HG02840 (cell line): ENCODE data around the gene TEP1.
"Not testable (repeated sequence)": the region's sequence is repeated elsewhere in the genome, so short reads cannot be mapped to it uniquely, and the experiment has no call there.

Experiments used
- ATAC-seq: cut with Tn5 transposase; IDR thresholded peaks from one replicate; pipeline ENCODE4 v1.9.1; 2021; ENCODE audit warnings: mild to moderate bottlenecking, moderate library complexity, moderate number of reproducible peaks; ENCODE audit not compliant: unreplicated experiment, low FRiP score

Gene TEP1

GRCh38 chr14:20397511-20397910, 15.8 kb downstream of the TEP1 start:
- ATAC-seq = no peak

- no peak for ATAC-seq
Observed at GRCh38 chr14:20391505-20391904, 21.8 kb downstream of the TEP1 start.

GRCh38 chr14:20388159-20388558, 25.1 kb downstream of the TEP1 start:
- no peak for ATAC-seq

GRCh38 chr14:20387576-20387975, 25.7 kb downstream of the TEP1 start:
- no peak for ATAC-seq

DNA sequence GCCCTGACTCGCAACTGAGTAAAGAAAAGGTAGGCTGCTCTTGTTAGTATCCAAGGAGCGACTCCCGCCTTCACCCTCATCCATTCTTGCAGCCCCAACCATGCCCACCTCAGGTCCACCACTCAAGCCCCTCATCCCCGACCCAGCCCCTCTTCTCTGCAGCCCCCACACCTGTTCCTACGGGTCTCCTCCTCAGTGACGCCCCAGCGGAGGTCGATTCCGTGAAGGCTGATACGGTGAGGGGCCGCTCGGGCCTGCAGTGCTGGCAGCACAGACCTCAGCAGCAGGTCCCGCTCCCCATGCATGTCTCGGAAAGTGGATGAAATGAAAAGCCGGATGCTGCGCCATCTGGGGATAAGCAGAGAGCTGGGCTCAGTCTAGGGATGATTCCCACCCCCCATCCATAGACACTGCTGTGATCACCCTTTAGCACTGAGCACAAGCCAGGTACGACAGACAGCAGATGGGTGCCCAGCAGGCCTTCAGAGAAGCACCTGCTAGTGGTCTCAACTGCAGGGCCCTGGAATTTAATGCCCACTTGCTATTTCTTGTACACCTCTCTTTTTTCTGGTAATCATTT, 26.9 kb downstream of the TEP1 start:
- ATAC-seq = no peak

DNA sequence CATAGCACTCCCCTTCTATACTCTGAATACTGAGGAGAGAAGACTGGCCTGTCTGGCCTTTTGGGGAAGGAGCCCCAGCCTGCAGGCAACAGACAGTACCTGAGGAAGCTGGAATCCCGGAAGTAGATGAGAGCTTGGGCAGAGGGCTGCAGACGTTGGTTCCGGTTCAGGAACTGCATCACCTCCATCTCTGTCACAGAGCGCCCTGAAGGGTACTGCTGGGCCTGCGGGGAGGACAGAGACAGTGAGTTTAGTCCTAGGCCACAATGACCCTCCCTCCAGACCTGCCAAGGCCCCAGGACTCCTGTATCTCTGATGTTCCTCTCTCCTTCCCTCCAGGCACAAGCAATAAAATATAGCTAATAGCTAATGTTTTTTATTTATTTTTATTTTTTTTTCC, 28.4 kb downstream of the TEP1 start:
- no peak for ATAC-seq

- ATAC-seq = no peak
Observed at GRCh38 chr14:20384321-20384720, 29.0 kb downstream of the TEP1 start.

- no peak for ATAC-seq
Observed at GRCh38 chr14:20383636-20384035, 29.7 kb downstream of the TEP1 start.

DNA sequence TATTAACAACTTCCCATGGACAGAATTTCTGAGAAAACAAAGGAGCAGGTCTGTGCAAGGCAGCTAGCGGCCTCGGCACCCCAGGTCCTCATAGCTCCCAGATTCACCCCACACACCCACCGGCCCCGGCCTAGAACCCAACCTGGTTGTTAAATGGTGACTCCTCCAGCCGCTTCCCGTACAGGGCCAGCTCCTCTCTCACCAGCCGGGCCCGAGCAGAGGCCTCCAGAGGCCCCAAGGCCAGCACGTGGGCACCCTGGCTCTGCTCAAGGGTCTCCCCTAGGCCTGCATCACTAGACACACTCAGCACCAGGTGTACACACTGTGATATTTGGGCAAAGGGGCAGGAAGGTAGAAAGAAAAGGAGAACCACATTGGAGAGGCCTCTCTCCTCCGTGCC, 30.3 kb downstream of the TEP1 start:
- no peak for ATAC-seq

DNA sequence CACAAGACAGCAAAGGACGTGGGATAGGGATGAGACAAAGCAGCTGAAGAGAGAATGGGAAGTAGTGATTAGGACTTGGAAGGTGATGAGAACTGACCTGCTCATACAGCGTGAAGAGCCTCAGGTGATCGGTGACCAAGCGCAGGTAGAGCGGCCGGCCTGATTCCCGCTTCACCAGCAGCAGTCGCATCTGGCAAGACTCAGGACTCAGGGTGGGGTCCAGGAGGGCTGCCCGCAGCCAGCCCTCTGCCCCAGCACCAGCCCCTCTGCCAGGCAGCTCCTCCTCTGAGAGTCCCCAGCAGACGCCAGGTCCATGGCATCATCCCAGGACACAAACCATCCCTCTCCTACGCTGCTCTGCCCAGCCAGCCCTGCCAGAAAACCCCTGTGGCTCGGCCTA, 30.8 kb downstream of the TEP1 start:
- ATAC-seq = no peak

- no peak for ATAC-seq
Observed at GRCh38 chr14:20381341-20381740, 32.0 kb downstream of the TEP1 start.

- no peak for ATAC-seq
Observed at GRCh38 chr14:20380681-20381080, 32.6 kb downstream of the TEP1 start.

DNA sequence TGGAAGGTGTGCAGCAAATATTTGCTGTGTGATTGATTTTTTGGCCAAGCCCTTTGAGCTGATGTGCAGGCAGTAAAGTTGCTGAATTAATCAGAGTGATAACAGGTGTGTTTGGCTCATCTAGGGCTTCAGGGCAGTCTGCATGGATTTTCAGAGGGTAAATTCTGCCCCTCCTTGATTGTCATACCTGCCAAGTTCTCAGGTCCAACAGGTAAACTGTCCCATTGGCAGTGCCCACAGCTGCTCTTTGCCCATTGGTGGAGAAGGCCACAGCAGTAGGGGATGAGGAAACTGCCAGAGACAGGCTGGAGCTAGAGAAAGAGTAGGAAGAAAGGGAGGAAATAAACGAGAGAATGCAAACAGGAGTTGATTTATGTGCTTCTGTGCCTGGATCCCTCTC, 33.6 kb downstream of the TEP1 start:
- ATAC-seq = no peak

- ATAC-seq = no peak
Observed at GRCh38 chr14:20377171-20377570, 36.1 kb downstream of the TEP1 start.

GRCh38 chr14:20376071-20376588, 37.2 kb downstream of the TEP1 start:
- ATAC-seq = no peak

DNA sequence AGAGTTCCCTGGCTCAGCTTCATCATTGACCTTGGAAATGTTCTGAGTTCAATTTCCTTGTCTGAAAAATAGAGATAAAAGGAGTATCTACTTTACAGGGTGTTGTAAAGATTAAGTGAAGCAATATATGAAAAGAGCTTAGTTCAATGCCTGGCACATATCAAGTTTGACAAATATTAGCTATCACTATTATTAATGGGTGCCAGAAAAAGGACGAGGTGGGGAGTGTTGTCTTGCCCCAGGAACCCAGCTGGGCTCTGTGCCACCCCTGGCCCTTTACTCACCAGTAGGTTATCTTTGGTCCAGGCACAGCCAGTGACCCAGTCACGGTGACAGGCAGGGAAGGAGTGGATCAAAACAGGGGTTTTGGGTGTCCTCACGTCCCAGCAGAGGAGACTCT, 37.8 kb downstream of the TEP1 start:
- no peak for ATAC-seq

DNA sequence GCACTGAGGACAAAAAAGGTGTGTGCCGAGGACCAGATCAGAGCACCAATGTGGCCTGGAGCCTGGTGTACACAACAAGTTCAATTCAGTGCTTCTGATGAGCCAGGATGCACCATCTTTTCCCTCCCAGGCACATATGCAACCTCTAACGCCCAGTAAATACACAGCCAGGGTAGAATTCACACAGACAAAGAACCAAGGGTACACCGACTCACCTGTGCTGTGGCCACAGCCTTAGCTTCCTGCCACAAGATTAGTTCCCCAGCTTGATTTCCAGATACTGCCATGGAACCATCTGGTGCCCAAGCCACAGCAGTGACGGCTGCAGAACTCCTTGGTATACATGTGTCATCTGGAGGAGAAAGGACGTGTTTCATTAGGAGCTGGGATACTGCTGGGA, 40.5 kb downstream of the TEP1 start:
- no peak for ATAC-seq

DNA sequence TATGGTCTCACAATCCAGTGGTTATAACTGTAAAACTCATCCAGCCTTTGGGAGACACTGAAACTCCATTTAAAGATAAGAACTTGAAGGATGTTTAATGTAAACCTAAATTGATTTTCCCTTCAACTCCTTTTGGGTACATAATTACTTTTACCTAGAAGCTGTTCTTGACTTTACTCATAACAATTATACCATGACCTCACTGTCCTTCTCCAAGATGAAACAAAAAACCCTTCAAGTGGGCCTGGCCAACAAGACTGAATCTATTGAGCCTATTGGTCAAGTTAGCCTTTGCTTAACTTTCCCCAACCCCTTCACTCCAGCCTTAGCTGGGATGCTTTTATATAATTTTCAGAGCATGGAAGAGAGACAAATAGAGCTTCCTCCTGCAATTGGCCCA, 47.4 kb downstream of the TEP1 start:
- ATAC-seq = no peak

DNA sequence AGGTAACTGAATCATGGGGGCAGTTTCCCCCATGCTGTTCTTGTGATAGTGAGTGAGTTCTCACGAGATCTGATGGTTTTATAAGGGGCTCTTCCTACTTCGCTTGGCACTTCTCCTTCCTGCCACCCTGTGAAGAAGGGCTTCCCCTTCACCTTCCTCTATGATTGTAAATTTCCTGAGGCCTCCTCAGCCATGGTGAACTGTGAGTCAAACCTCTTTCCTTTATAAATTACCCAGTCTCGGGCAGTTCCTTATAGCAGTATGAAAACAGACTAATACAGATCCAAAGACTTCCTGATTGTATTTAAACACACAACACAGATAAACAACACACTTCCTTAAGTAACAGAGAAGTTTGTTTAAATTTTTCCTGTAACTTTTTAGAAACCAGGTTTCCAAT, 54.8 kb downstream of the TEP1 start:
- not testable (repeated sequence) for ATAC-seq

DNA sequence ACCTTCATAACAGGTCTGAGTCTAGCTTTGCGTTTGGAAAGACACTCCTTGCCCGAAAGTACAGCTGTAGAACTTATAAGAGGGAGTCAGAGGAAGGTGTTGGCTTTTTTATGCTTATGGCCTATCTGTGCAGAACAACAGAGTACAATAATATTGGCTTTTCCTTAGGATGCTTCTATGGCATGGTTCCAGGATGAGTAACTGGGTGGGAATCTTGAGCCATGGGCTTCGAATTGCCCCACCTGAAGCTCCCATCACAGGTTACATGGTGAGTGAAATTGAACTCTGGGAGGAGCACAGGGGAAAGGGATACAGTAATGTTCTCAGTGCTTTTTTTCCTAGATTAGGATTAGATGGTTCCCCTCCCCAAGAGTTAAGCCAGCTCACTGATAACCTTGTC, 56.9 kb downstream of the TEP1 start:
- ATAC-seq = no peak

- no peak for ATAC-seq
Observed at GRCh38 chr14:20350860-20351259, 62.4 kb downstream of the TEP1 start.

DNA sequence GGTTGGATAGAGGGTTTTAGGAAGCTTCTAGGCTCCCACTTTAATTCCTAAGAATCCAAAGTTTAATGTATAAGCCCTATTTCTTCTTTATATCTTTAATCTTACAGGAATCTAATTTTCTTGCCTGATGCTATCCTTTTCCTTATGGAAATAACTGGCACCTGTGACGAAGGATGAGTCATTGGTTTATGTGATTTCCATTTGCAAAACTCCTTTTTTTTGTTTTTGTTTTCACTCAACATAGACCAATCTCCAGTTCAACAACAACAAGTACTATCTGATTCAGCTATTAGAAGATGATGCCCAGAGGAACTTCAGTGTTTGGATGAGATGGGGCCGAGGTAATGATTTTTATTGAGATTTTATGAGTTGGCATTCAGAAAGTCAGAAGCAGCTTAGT, 63.0 kb downstream of the TEP1 start:
- no peak for ATAC-seq

DNA sequence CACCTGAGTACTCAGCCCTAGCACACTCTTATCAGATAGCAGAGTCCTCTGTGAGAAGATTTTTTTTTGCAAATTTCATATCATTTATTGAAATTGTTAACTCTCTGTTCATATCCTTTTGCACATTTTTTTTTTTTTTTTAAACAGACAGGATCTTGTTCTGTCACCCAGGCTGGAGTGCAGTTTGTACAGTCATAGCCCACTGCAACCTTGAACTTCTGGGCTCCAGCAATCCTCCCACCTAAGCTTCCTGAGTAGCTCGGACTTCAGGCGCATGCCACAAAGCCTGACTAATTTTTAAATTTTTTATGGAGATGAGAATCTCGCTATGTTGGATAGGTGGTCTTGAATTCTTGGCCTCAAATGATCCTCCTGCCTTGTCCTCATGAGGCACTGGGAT, 65.6 kb downstream of the TEP1 start:
- ATAC-seq = no peak
